ENCODE measurements around the gene MRPL41. TPM values are rescaled to one million over a fixed set of nuclear protein-coding genes. Genes with fewer than 3 reads are reported as not detected.

MRPL41 gene
- total RNA-seq, 1 donor: 30.4 TPM

- no peak overlapping the region for H2AFZ ChIP-seq (ENCODE audit: low read length)
- no peaks in the 10 kb centered on the region for H3K27me3 ChIP-seq (ENCODE audit: insufficient read depth, low read length)
- peak; percentile 41 for DNase-seq (ENCODE audit: insufficient read length, low spot score, missing footprints)
- H4K20me1 ChIP-seq (ENCODE audit: insufficient read depth, low read length): peaks cover 2% of the 10 kb centered on the region
- peaks cover 28% of the 10 kb centered on the region for H3K36me3 ChIP-seq (ENCODE audit: insufficient read depth, low read length)
- H3K4me2 ChIP-seq (ENCODE audit: insufficient read depth, low read length): no peak overlapping the region
- no peak for TF ChIP-seq CTCF (IDR thresholded peaks at IDR 0.05; ENCODE audit: extremely low read depth, low read depth, low read length)
- H3K4me3 ChIP-seq (ENCODE audit: insufficient read depth, low read length): no peak overlapping the region
- no peak overlapping the region for H3K27ac ChIP-seq (ENCODE audit: low read depth, low read length)
- H3K4me1 ChIP-seq (ENCODE audit: insufficient read depth, low read length): no peaks in the 10 kb centered on the region
- H3K9me3 ChIP-seq (ENCODE audit: low read depth, low read length): no peaks in the 10 kb centered on the region
- peaks cover 33% of the 10 kb centered on the region for H3K79me2 ChIP-seq (ENCODE audit: insufficient read depth, low read length)
Measured at GRCh38 chr9:137569609-137570203, 18.0 kb downstream of the MRPL41 start.

- H3K36me3 ChIP-seq (ENCODE audit: insufficient read depth, low read length): peaks cover 28% of the 10 kb centered on the region
- H3K27ac ChIP-seq (ENCODE audit: low read depth, low read length): no peak overlapping the region
- TF ChIP-seq CTCF (IDR thresholded peaks at IDR 0.05; ENCODE audit: extremely low read depth, low read depth, low read length): no peak
- H3K27me3 ChIP-seq (ENCODE audit: insufficient read depth, low read length): no peaks in the 10 kb centered on the region
- DNase-seq (ENCODE audit: insufficient read length, low spot score, missing footprints): peak; percentile 30
- H2AFZ ChIP-seq (ENCODE audit: low read length): no peak overlapping the region
- no peak overlapping the region for H3K4me2 ChIP-seq (ENCODE audit: insufficient read depth, low read length)
- H3K9me3 ChIP-seq (ENCODE audit: low read depth, low read length): no peaks in the 10 kb centered on the region
- peaks cover 42% of the 10 kb centered on the region for H3K79me2 ChIP-seq (ENCODE audit: insufficient read depth, low read length)
- H3K4me3 ChIP-seq (ENCODE audit: insufficient read depth, low read length): no peak overlapping the region
- H3K4me1 ChIP-seq (ENCODE audit: insufficient read depth, low read length): no peaks in the 10 kb centered on the region
- H4K20me1 ChIP-seq (ENCODE audit: insufficient read depth, low read length): peaks cover 6% of the 10 kb centered on the region
Measured at GRCh38 chr9:137570566-137570965, 18.9 kb downstream of the MRPL41 start.

- Histone ChIP-seq H2AFZ (ENCODE audit: low read length) (no peak overlapping the region), H3K79me2 (ENCODE audit: insufficient read depth, low read length) (peaks cover 70% of the 10 kb centered on the region), H3K27ac (ENCODE audit: low read depth, low read length) (no peak overlapping the region), H3K4me2 (ENCODE audit: insufficient read depth, low read length) (no peak overlapping the region), H3K36me3 (ENCODE audit: insufficient read depth, low read length) (peaks cover 30% of the 10 kb centered on the region), H3K9me3 (ENCODE audit: low read depth, low read length) (no peaks in the 10 kb centered on the region), H3K4me1 (ENCODE audit: insufficient read depth, low read length) (peaks cover 14% of the 10 kb centered on the region), H3K27me3 (ENCODE audit: insufficient read depth, low read length) (no peaks in the 10 kb centered on the region), H4K20me1 (ENCODE audit: insufficient read depth, low read length) (peaks cover 20% of the 10 kb centered on the region), H3K4me3 (ENCODE audit: insufficient read depth, low read length) (no peak overlapping the region)
- no peak for TF ChIP-seq CTCF (IDR thresholded peaks at IDR 0.05; ENCODE audit: extremely low read depth, low read depth, low read length)
- peak; percentile 64 for DNase-seq (ENCODE audit: insufficient read length, low spot score, missing footprints)
Measured at GRCh38 chr9:137574192-137574591, 22.5 kb downstream of the MRPL41 start.

GRCh38 chr9:137575364-137575715, 23.7 kb downstream of the MRPL41 start:
- no peak for DNase-seq (ENCODE audit: insufficient read length, low spot score, missing footprints)
- Histone ChIP-seq H3K27ac (ENCODE audit: low read depth, low read length) (no peak overlapping the region), H3K36me3 (ENCODE audit: insufficient read depth, low read length) (peaks cover 31% of the 10 kb centered on the region), H4K20me1 (ENCODE audit: insufficient read depth, low read length) (peaks cover 20% of the 10 kb centered on the region), H3K4me3 (ENCODE audit: insufficient read depth, low read length) (no peak overlapping the region), H3K4me2 (ENCODE audit: insufficient read depth, low read length) (no peak overlapping the region), H2AFZ (ENCODE audit: low read length) (no peak overlapping the region), H3K4me1 (ENCODE audit: insufficient read depth, low read length) (peaks cover 16% of the 10 kb centered on the region), H3K9me3 (ENCODE audit: low read depth, low read length) (no peaks in the 10 kb centered on the region), H3K79me2 (ENCODE audit: insufficient read depth, low read length) (peaks cover 62% of the 10 kb centered on the region), H3K27me3 (ENCODE audit: insufficient read depth, low read length) (no peaks in the 10 kb centered on the region)
- TF ChIP-seq CTCF (IDR thresholded peaks at IDR 0.05; ENCODE audit: extremely low read depth, low read depth, low read length): no peak
